Umbilical cord (tissue), 2 donors: ENCODE measurements around the gene CUZD1. TPM values are rescaled to one million over a fixed set of nuclear protein-coding genes. Genes with fewer than 3 reads are reported as not detected.

Experiments
- DNase-seq: peaks from one replicate; pipeline ENCODE4 v3.0.0-alpha.2; 2015; ENCODE audit warnings: low spot score
- total RNA-seq: library from RNA; depleted of rRNA; stranded (reverse); fragments of >200 nt; gene quantifications from one replicate; pipeline ENCODE4 v1.2.3, GENCODE V29; 2014; ENCODE audit warnings: low replicate concordance; ENCODE audit not compliant: insufficient read depth

Gene CUZD1
- total RNA-seq, 1 donor from 2014 or later: not detected

DNA sequence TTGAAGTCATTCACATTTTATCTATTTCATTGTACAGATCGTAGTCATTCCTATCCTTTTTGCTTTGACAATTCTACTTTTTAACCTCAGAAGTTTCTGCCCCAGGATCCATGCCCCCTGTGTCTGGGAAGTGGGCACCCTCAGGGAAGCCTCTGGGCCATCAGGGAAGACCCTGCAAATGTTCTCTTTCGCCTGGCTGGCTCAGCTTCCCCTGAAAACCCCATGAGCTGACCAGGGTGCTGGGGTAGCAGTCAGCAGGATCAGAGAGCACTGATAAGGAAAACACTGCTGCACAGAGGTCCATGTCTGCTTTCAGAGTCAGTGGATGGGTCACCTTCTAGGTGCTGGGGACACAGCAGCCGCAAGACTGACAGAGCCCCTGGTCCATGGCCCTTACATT lies 23.8 kb downstream of the CUZD1 start:
- DNase-seq: no peak

DNA sequence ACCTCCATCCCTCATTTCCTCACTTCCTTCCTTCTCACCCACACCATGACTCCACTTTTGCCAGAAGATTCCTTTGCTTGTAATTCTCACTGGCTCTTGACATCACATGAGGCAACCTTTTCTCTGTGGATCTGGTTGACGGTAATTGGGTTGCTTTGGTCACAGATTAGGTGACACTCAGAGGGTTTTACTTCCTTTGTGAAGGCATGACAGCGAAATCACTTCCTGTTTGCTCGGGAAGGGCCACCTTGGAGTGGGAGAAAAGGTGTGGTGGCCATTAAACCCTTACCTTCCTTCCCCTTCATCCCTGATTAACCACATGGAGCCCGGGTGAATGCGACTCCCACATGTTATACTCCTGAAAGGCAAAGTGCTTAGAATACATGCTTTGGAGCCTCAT lies 30.2 kb downstream of the CUZD1 start:
- DNase-seq: no peak

DNA sequence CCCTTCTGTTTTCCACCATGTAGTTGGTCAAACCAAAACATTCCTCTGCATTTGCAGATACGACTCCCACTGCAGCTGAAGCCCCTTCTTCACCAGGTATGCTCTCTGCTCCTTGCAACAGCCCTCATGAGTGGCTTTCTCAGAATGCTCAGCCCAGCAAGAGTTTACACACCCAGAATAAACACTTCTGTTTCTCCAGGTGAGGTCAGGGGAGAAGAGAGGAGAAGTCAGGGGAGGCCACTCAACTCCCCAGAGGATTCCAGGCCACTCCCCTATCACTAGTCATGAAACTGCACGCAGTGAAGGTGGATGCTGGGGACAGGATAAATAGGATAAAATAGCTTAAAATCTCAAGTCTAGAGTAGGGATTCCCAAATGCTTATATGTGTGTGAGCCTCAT lies 31.2 kb downstream of the CUZD1 start:
- DNase-seq: no peak

DNA sequence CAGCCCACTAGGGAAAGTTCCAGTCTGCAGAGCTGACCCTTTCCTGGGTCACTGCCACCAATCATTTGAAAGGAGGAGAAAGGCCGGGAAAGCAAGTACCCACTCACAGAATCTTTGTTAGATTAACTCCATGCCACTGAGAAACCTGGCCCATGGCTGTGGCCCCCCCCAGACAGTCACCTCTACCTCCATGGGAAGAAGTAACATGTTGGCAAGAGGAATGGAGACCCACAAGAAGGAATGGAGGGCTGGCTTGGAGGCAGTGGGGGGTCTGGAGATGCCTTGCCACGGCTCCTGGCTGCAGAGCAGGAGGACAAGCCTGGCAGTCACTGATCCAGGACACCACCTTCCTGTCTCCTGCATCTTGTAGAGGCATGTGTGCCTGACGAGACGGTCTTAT lies 32.9 kb downstream of the CUZD1 start:
- no peak for DNase-seq

DNA sequence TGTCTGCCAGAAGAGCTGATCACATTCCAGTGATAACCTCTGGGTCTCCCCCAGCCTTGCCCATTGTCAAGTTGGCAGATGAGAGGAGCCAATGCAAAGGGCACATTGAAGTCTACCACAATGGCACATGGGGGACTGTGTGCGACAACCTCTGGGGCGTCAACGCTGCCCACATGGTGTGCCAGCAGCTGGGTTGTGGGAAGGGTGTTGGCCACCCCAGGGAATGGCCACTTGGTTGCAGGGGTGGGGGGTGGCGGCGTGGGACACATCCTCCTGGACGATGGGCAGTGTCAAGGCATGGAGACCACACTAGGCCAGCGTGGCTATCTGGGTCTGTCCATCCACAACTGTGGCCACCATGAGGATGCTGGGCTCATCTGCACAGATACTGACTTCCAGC lies 43.4 kb downstream of the CUZD1 start:
- no peak for DNase-seq

DNA sequence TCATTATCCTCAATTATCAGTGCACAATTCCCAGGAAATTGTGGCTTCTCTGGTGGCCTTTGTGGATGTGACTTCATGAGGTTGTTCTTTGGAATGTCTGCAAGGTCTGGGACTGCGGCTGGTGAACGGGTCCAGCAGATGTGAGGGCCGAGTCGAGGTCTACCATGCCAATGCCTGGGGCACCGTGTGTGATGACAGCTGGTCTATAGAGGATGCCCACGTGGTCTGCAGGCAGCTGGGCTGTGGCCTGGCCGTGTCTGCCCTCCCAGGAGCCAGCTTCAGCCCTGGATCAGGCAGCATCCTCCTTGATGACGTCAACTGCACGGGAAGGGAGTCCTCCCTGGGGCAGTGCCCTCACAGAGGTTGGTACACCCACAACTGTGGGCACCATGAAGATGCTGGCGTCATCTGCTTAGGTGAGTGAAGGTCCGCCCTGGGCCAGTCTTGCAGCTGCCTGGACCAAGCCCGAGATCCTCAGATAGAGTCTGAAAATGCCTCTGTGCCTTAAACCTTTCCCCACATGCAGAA lies 46.9 kb downstream of the CUZD1 start:
- DNase-seq: no peak

DNA sequence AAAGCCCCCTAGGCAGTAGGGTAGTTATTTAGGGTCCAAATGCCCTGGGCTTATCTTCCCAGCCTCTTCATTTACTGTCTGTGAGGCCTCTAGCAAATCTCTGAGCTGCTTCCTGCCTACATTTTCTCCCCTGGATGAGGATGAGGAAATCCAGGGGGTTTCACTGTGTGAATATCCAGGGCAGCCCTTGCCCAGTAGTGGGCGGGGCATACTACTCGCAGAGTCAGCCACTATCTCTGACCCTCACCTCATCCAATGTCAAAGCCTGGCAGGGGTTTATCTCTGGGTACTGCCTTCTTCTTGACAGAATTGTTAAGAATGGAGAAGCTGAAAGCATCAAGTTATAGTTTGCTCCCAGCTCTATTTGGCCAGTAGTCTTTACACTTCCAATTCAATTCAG lies 48.9 kb downstream of the CUZD1 start:
- DNase-seq: no peak

DNA sequence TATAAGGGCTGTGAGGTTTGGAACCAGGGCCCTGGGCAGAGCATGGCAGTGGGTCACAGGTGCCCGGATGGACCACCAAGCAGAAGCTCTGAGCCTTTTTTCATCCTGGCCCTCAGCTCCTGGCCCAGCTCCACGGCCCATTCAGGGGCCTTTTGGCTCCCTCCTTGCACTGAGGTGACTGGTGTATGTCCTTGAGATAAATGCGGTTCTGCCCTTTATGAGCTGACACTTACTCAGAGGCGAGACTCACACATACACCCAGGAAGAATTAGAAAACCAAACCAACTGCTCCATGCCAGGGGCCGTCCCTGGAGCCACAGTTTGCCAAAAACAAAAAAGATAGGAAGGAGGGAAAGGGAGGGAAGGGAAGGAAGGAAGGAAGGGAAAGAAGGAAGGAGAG lies 49.7 kb downstream of the CUZD1 start:
- no peak for DNase-seq

DNA sequence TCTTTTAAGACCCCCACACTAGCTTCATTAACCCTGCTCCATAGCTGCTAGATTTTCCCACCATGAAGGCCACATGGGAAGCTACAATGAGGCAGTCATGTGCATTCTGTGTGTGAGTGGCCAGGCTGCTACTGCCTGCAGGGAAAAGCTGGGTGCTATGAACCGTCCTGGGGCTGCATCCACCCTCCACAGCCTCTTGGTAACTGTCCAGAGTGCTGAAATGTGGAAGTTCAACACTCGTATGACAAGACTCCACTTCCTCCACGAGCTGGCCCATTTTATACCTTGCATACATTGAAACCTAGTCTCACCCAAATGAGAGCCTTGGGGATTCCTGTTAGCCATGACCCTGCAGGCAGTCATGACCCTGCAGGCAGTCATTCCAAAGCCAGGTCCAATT lies 59.4 kb downstream of the CUZD1 start:
- peak; percentile 13 for DNase-seq

DNA sequence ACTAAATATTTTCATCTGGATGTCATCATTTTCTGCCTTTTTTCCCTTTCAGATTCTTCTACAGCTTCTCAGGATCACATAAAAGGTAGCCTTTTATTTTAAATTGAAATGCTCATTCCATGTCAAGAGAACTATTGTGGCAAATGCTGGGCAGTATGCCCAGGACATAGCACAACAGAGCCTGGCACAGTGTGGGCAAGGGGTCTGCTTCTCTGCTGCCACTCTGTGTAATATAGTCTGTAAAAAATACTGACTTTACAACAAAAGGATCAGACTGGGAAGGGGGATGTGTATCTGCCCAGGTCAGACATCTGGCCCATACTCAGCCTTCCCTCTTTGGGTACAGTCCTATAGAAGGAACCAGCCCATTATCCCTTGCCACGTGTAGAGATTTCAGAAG lies 62.7 kb downstream of the CUZD1 start:
- no peak for DNase-seq

Other genes with a start within 250 kb of the CUZD1 start
- gene C10orf120, start 146.0 kb downstream of the CUZD1 start, total RNA-seq: 1.2 TPM
- gene FAM24B, start 33.7 kb upstream of the CUZD1 start, total RNA-seq: not detected
- not detected for gene FAM24A, start 64.8 kb upstream of the CUZD1 start, total RNA-seq
- 33.5 TPM for gene C10orf88, start 108.4 kb upstream of the CUZD1 start, total RNA-seq
- gene PSTK, start 134.5 kb upstream of the CUZD1 start, total RNA-seq: 2.9 TPM
- 5.3 TPM for gene IKZF5, start 162.9 kb upstream of the CUZD1 start, total RNA-seq
- 10.6 TPM for gene ACADSB, start 163.1 kb upstream of the CUZD1 start, total RNA-seq